GM23338 (cell line): ENCODE data around the gene PTPRC. TPM values are rescaled to one million over a fixed set of nuclear protein-coding genes. Genes with fewer than 3 reads are reported as not detected.

Experiments
- ATAC-seq: fragments of 200-7000 bp; cut with Tn5 transposase; 3 replicates; pipeline ENCODE4 v1.9.1; 2020
- DNase-seq: peaks from one replicate; pipeline ENCODE4 v3.0.0-alpha.2; 2015; ENCODE audit warnings: low spot score
- H2AFZ ChIP-seq: fragments of 200-600 bp; sonication (generic); 2 replicates; pipeline ENCODE4 v1.8.0; 2016; ENCODE audit warnings: antibody characterized with exemption, mild to moderate bottlenecking, moderate library complexity
- H3F3A ChIP-seq: fragments of 200-600 bp; sonication (generic); replicated peaks from 2 replicates; pipeline ENCODE4 v1.8.0; 2017; ENCODE audit warnings: antibody characterized with exemption, mixed run types, low read depth
- H3K27ac ChIP-seq: fragments of 200-600 bp; sonication (generic); 2 replicates; pipeline ENCODE4 v1.6.1; 2016; ENCODE audit warnings: low read depth
- H3K27me3 ChIP-seq: fragments of 200-600 bp; sonication (generic); 2 replicates; pipeline ENCODE4 v1.8.0; 2016; ENCODE audit warnings: mild to moderate bottlenecking, mixed run types, moderate library complexity; ENCODE audit not compliant: insufficient read depth
- H3K36me3 ChIP-seq: fragments of 200-600 bp; sonication (generic); 2 replicates; pipeline ENCODE4 v1.8.0; 2016; ENCODE audit warnings: mild to moderate bottlenecking; ENCODE audit not compliant: insufficient read depth
- H3K4me1 ChIP-seq: fragments of 200-600 bp; sonication (generic); 2 replicates; pipeline ENCODE4 v1.8.0; 2016; ENCODE audit warnings: mild to moderate bottlenecking, moderate library complexity; ENCODE audit not compliant: insufficient read depth
- H3K4me2 ChIP-seq: fragments of 200-600 bp; sonication (generic); 2 replicates; pipeline ENCODE4 v1.7.1; 2017; ENCODE audit warnings: mixed run types
- H3K4me3 ChIP-seq: fragments of 200-600 bp; sonication (generic); 2 replicates; pipeline ENCODE4 v1.6.1; 2016; ENCODE audit warnings: mixed run types
- H3K79me2 ChIP-seq: fragments of 200-600 bp; sonication (generic); replicated peaks from 2 replicates; pipeline ENCODE4 v1.8.0; 2017; ENCODE audit warnings: mild to moderate bottlenecking; ENCODE audit not compliant: insufficient read depth
- H3K9me2 ChIP-seq: fragments of 200-600 bp; sonication (generic); 2 replicates; pipeline ENCODE4 v1.8.0; 2017; ENCODE audit not compliant: insufficient read depth
- H4K20me1 ChIP-seq: fragments of 200-600 bp; sonication (generic); replicated peaks from 2 replicates; pipeline ENCODE4 v1.8.0; 2017; ENCODE audit warnings: mild to moderate bottlenecking; ENCODE audit not compliant: insufficient read depth
- H3K27ac Mint-ChIP-seq: 2 replicates; pipeline ENCODE4 v1.8.0; 2020; ENCODE audit warnings: inconsistent platforms, mild to moderate bottlenecking, moderate library complexity, mixed read lengths
- H3K27me3 Mint-ChIP-seq: 3 replicates; pipeline ENCODE4 v1.8.0; 2022; ENCODE audit warnings: low read depth, mild to moderate bottlenecking, moderate library complexity, mixed read lengths, inconsistent platforms; ENCODE audit not compliant: insufficient read depth, poor library complexity
- H3K36me3 Mint-ChIP-seq: 3 replicates; pipeline ENCODE4 v1.8.0; 2021; ENCODE audit warnings: low read depth, mild to moderate bottlenecking, inconsistent platforms, moderate library complexity, mixed read lengths
- H3K4me1 Mint-ChIP-seq: 3 replicates; pipeline ENCODE4 v1.8.0; 2020; ENCODE audit warnings: mild to moderate bottlenecking, inconsistent platforms, mixed read lengths
- H3K4me3 Mint-ChIP-seq: 3 replicates; pipeline ENCODE4 v1.8.0; 2021; ENCODE audit warnings: moderate library complexity, mild to moderate bottlenecking, inconsistent platforms, mixed read lengths
- H3K9me3 Mint-ChIP-seq: 3 replicates; pipeline ENCODE4 v1.8.0; 2020; ENCODE audit warnings: moderate library complexity, mild to moderate bottlenecking, inconsistent platforms, mixed read lengths
- CREB1 ChIP-seq: fragments of 250-450 bp; sonication (Bioruptor Pico); IDR thresholded peaks from 2 replicates; pipeline ENCODE4 v1.5.0; 2020; ENCODE audit warnings: low read depth, mild to moderate bottlenecking, moderate library complexity
- EZH2 ChIP-seq: fragments of 200-600 bp; sonication (generic); IDR thresholded peaks from one replicate; pipeline ENCODE4 v1.8.0; 2017; ENCODE audit warnings: antibody characterized with exemption, mild to moderate bottlenecking, low read depth; ENCODE audit not compliant: unreplicated experiment
- JUNB ChIP-seq: IDR thresholded peaks from one replicate; pipeline ENCODE4 v1.6.1; 2016; ENCODE audit warnings: antibody characterized with exemption; ENCODE audit not compliant: unreplicated experiment
- NANOG ChIP-seq: IDR thresholded peaks from 2 replicates; pipeline ENCODE4 v1.6.1; 2016; ENCODE audit warnings: antibody characterized with exemption, borderline replicate concordance
- POLR2AphosphoS5 ChIP-seq: IDR thresholded peaks from 2 replicates; pipeline ENCODE4 v1.6.1; 2016; ENCODE audit warnings: antibody characterized with exemption, low read depth
- ZNF114 ChIP-seq: fragments of 250-450 bp; sonication (Bioruptor Pico); IDR thresholded peaks from 2 replicates; pipeline ENCODE4 v1.5.0; 2020; ENCODE audit warnings: mild to moderate bottlenecking, moderate library complexity
- ZNF331 ChIP-seq: fragments of 250-450 bp; sonication (Bioruptor Pico); IDR thresholded peaks from 2 replicates; pipeline ENCODE4 v1.5.0; 2020; ENCODE audit warnings: low read depth, mild to moderate bottlenecking, moderate library complexity
- polyA plus RNA-seq: library from polyadenylated mRNA; unstranded; fragments of >200 nt; fragmentation: Nextera tagmentation; extraction: Ambion mirVana; gene quantifications from 2 replicates; pipeline ENCODE4 v1.2.1, GENCODE V29; 2016
- total RNA-seq: library from RNA; depleted of rRNA; stranded (reverse); fragments of >200 nt; shearing (Covaris generic); gene quantifications from 2 replicates; pipeline ENCODE4 v1.2.3, GENCODE V29; 2014
- TF ChIP-seq, protein P1 (sequence below): fragments of 250-450 bp; sonication (Bioruptor Pico); IDR thresholded peaks from 2 replicates; pipeline ENCODE4 v1.5.0; 2020; ENCODE audit warnings: mild to moderate bottlenecking, moderate library complexity
- TF ChIP-seq, protein P2 (sequence below), 2 experiments: fragments of 200-600 bp in 1 of 2; sonication (generic) in 1 of 2; conservative IDR thresholded peaks; 2 replicates each; pipeline versions ENCODE4 v1.5.1 to v1.6.1; 2016 to 2017; ENCODE audit warnings: antibody characterized with exemption in 2 of 2, low read depth in 2 of 2, mild to moderate bottlenecking in 2 of 2, moderate library complexity in 1 of 2
- TF ChIP-seq, protein P3 (sequence below): IDR thresholded peaks from one replicate; pipeline ENCODE4 v1.6.1; 2018; ENCODE audit warnings: antibody characterized with exemption; ENCODE audit not compliant: unreplicated experiment

Gene PTPRC
- total and polyA plus RNA-seq, 2 experiments from 2014 or later: 0.10 to 0.52 TPM

DNA sequence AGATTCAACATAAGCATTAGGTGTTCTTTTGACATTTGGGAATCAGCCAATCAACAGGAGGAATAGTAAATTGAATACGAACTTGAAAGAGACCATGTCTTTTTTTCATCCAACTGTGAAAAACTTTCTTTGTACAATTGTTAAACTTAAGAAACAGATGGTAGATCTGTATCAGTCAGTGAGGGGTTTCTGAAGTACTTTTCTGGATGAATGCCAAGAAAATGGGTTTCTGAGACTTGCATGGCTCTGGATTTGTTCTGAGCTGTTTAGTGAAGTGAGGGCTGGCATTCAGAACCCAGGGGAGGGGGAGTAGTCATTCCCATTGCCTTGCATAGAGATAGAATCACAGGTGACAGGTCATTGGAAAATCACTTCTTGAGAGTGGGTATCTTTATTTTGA, 37.4 kb downstream of the PTPRC start:
- H3K9me2 ChIP-seq: no peaks in the 10 kb centered on the region
- H3K4me3 Mint-ChIP-seq: no peak overlapping the region

More for the DNA sequence above, 37.4 kb downstream of the PTPRC start:
- no peak overlapping the region for H3K4me3 ChIP-seq
- Mint-ChIP-seq H3K27ac (no peak overlapping the region), H3K36me3 (no peaks in the 10 kb centered on the region), H3K4me1 (peaks cover 12% of the 10 kb centered on the region), H3K9me3 (no peaks in the 10 kb centered on the region), H3K27me3 (peaks cover 1% of the 10 kb centered on the region)
- H3K4me1 ChIP-seq: peaks cover 3% of the 10 kb centered on the region; the same call in 1 of the 2 replicates
- TF ChIP-seq JUNB (no peak), EZH2 (no peak), ZNF114 (CRISPR knock-in tag) (no peak), CREB1 (no peak), NANOG (no peak), ZNF331 (CRISPR knock-in tag) (no peak), POLR2AphosphoS5 (no peak)
- TF ChIP-seq, protein P1, sequence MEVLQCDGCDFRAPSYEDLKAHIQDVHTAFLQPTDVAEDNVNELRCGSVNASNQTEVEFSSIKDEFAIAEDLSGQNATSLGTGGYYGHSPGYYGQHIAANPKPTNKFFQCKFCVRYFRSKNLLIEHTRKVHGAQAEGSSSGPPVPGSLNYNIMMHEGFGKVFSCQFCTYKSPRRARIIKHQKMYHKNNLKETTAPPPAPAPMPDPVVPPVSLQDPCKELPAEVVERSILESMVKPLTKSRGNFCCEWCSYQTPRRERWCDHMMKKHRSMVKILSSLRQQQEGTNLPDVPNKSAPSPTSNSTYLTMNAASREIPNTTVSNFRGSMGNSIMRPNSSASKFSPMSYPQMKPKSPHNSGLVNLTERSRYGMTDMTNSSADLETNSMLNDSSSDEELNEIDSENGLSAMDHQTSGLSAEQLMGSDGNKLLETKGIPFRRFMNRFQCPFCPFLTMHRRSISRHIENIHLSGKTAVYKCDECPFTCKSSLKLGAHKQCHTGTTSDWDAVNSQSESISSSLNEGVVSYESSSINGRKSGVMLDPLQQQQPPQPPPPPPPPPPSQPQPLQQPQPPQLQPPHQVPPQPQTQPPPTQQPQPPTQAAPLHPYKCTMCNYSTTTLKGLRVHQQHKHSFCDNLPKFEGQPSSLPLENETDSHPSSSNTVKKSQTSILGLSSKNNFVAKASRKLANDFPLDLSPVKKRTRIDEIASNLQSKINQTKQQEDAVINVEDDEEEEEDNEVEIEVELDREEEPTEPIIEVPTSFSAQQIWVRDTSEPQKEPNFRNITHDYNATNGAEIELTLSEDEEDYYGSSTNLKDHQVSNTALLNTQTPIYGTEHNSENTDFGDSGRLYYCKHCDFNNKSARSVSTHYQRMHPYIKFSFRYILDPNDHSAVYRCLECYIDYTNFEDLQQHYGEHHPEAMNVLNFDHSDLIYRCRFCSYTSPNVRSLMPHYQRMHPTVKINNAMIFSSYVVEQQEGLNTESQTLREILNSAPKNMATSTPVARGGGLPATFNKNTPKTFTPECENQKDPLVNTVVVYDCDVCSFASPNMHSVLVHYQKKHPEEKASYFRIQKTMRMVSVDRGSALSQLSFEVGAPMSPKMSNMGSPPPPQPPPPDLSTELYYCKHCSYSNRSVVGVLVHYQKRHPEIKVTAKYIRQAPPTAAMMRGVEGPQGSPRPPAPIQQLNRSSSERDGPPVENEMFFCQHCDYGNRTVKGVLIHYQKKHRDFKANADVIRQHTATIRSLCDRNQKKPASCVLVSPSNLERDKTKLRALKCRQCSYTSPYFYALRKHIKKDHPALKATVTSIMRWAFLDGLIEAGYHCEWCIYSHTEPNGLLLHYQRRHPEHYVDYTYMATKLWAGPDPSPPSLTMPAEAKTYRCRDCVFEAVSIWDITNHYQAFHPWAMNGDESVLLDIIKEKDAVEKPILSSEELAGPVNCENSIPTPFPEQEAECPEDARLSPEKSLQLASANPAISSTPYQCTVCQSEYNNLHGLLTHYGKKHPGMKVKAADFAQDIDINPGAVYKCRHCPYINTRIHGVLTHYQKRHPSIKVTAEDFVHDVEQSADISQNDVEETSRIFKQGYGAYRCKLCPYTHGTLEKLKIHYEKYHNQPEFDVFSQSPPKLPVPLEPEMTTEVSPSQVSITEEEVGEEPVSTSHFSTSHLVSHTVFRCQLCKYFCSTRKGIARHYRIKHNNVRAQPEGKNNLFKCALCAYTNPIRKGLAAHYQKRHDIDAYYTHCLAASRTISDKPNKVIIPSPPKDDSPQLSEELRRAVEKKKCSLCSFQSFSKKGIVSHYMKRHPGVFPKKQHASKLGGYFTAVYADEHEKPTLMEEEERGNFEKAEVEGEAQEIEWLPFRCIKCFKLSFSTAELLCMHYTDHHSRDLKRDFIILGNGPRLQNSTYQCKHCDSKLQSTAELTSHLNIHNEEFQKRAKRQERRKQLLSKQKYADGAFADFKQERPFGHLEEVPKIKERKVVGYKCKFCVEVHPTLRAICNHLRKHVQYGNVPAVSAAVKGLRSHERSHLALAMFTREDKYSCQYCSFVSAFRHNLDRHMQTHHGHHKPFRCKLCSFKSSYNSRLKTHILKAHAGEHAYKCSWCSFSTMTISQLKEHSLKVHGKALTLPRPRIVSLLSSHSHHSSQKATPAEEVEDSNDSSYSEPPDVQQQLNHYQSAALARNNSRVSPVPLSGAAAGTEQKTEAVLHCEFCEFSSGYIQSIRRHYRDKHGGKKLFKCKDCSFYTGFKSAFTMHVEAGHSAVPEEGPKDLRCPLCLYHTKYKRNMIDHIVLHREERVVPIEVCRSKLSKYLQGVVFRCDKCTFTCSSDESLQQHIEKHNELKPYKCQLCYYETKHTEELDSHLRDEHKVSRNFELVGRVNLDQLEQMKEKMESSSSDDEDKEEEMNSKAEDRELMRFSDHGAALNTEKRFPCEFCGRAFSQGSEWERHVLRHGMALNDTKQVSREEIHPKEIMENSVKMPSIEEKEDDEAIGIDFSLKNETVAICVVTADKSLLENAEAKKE (CRISPR knock-in tag): no peak
- TF ChIP-seq, protein P2, sequence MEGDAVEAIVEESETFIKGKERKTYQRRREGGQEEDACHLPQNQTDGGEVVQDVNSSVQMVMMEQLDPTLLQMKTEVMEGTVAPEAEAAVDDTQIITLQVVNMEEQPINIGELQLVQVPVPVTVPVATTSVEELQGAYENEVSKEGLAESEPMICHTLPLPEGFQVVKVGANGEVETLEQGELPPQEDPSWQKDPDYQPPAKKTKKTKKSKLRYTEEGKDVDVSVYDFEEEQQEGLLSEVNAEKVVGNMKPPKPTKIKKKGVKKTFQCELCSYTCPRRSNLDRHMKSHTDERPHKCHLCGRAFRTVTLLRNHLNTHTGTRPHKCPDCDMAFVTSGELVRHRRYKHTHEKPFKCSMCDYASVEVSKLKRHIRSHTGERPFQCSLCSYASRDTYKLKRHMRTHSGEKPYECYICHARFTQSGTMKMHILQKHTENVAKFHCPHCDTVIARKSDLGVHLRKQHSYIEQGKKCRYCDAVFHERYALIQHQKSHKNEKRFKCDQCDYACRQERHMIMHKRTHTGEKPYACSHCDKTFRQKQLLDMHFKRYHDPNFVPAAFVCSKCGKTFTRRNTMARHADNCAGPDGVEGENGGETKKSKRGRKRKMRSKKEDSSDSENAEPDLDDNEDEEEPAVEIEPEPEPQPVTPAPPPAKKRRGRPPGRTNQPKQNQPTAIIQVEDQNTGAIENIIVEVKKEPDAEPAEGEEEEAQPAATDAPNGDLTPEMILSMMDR (conservative IDR thresholded peaks at IDR 0.05; ENCODE audit: low read depth in 2 of 2): no peak
- TF ChIP-seq, protein P3, sequence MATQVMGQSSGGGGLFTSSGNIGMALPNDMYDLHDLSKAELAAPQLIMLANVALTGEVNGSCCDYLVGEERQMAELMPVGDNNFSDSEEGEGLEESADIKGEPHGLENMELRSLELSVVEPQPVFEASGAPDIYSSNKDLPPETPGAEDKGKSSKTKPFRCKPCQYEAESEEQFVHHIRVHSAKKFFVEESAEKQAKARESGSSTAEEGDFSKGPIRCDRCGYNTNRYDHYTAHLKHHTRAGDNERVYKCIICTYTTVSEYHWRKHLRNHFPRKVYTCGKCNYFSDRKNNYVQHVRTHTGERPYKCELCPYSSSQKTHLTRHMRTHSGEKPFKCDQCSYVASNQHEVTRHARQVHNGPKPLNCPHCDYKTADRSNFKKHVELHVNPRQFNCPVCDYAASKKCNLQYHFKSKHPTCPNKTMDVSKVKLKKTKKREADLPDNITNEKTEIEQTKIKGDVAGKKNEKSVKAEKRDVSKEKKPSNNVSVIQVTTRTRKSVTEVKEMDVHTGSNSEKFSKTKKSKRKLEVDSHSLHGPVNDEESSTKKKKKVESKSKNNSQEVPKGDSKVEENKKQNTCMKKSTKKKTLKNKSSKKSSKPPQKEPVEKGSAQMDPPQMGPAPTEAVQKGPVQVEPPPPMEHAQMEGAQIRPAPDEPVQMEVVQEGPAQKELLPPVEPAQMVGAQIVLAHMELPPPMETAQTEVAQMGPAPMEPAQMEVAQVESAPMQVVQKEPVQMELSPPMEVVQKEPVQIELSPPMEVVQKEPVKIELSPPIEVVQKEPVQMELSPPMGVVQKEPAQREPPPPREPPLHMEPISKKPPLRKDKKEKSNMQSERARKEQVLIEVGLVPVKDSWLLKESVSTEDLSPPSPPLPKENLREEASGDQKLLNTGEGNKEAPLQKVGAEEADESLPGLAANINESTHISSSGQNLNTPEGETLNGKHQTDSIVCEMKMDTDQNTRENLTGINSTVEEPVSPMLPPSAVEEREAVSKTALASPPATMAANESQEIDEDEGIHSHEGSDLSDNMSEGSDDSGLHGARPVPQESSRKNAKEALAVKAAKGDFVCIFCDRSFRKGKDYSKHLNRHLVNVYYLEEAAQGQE: no peak
- no peak for ATAC-seq
- no peaks in the 10 kb centered on the region for H3K27me3 ChIP-seq
- H4K20me1 ChIP-seq: no peaks in the 10 kb centered on the region
- no peak overlapping the region for H3K27ac ChIP-seq
- DNase-seq: no peak
- no peak overlapping the region for H2AFZ ChIP-seq
- no peaks in the 10 kb centered on the region for H3F3A ChIP-seq
- H3K79me2 ChIP-seq: no peaks in the 10 kb centered on the region
- no peaks in the 10 kb centered on the region for H3K36me3 ChIP-seq
- no peak overlapping the region for H3K4me2 ChIP-seq
